CD1c-positive myeloid dendritic cell (primary cell): ENCODE measurements around the gene PSMB8.

Experiments used
- DNase-seq: peaks from one replicate; pipeline ENCODE4 v3.0.0-alpha.2; 2016; ENCODE audit errors: extremely low spot score

The PSMB8 gene

GRCh38 chr6:32796848-32797776, 46.7 kb downstream of the PSMB8 start:
- DNase-seq, result peak; percentile 90

GRCh38 chr6:32794510-32794909, 49.3 kb downstream of the PSMB8 start:
- peak; percentile 91 for DNase-seq

- no peak for DNase-seq
Observed at GRCh38 chr6:32792901-32793435, 50.9 kb downstream of the PSMB8 start.
